Suprapubic skin (tissue), 4 donors: ENCODE results near the gene TMEM161B. TPM values are rescaled to one million over a fixed set of nuclear protein-coding genes. Genes with fewer than 3 reads are reported as not detected.
"Not testable (repeated sequence)": the region's sequence is repeated elsewhere in the genome, so short reads cannot be mapped to it uniquely, and the experiment has no call there.

Source experiments
- DNase-seq, 2 donors: peaks; one replicate each; pipeline ENCODE4 v3.0.0-alpha.2; 2019; ENCODE audit warnings: low spot score in 2 of 2
- H3K27ac ChIP-seq: fragments of 200-600 bp; sonication (generic); one replicate; pipeline ENCODE4 v1.5.1; 2019
- H3K27me3 ChIP-seq: fragments of 200-600 bp; sonication (generic); one replicate; pipeline ENCODE4 v1.5.1; 2019
- H3K36me3 ChIP-seq: fragments of 200-600 bp; sonication (generic); one replicate; pipeline ENCODE4 v1.5.1; 2019
- H3K4me1 ChIP-seq: fragments of 200-600 bp; sonication (generic); one replicate; pipeline ENCODE4 v1.5.1; 2019
- H3K4me3 ChIP-seq: fragments of 200-600 bp; sonication (generic); one replicate; pipeline ENCODE4 v1.5.1; 2019; ENCODE audit warnings: mild to moderate bottlenecking
- H3K9me3 ChIP-seq: fragments of 200-600 bp; sonication (generic); one replicate; pipeline ENCODE4 v1.5.1; 2019
- EP300 ChIP-seq: sonication (generic); formaldehyde crosslinking; IDR thresholded peaks from one replicate; pipeline ENCODE4 v1.6.1; 2017; ENCODE audit warnings: antibody characterized with exemption
- POLR2A ChIP-seq, 2 donors: fragments of 450-650 bp; IDR thresholded peaks; one replicate each; pipeline ENCODE4 v1.6.1; 2017; ENCODE audit warnings: antibody characterized with exemption in 2 of 2, mild to moderate bottlenecking in 2 of 2, moderate library complexity in 2 of 2
- POLR2AphosphoS5 ChIP-seq, 3 donors: sonication (generic); formaldehyde crosslinking; IDR thresholded peaks; one replicate each; pipeline ENCODE4 v1.6.1; 2017; ENCODE audit warnings: antibody characterized with exemption in 3 of 3
- WGBS: methylation state at CpG from one replicate; pipeline ENCODE4 v1.1.5; 2018; 5-methylcytosine and 5-hydroxymethylcytosine counted together
- total RNA-seq, 4 donors: library from RNA; depleted of rRNA; stranded (reverse); fragments of >200 nt; gene quantifications; one replicate each; pipeline ENCODE4 v1.1.0, GENCODE V29; 2016
- TF ChIP-seq, protein P1 (sequence below), 2 donors: fragments of 200-600 bp in 1 of 2; fragments of 450-650 bp in 1 of 2; sonication (generic) in 1 of 2; IDR thresholded peaks; one replicate each; pipeline ENCODE4 v1.5.1; 2016 to 2019; ENCODE audit warnings: antibody characterized with exemption in 2 of 2, mild to moderate bottlenecking in 1 of 2, moderate library complexity in 1 of 2

The TMEM161B gene
- total RNA-seq, 4 donors from 2014 or later, result 11.1 to 22.1 (median 14.1) TPM

DNA sequence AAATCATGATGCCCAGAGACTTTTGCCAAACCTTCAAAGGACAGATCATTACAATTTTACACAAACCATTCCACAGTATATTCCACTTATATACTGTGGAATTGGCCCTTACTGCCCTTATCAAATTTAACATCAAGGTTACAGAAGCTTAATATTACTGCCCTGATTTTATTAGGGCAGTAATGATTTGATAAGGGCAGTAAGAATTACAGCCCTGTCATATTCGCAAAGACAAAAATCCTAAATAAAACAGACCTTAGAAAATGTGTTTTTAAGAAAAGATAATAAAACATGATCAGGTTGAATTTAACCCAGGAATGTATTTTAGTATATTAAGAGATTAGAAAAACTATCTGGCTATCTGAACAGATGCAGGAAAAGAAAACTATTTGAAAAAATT is 7.7 kb upstream of the TMEM161B start:
- no peak for DNase-seq
- H3K27ac ChIP-seq, result no peak overlapping the region
- no peaks in the 10 kb centered on the region for H3K36me3 ChIP-seq
- TF ChIP-seq POLR2A (IDR thresholded peaks at IDR 0.05) (no peak), POLR2AphosphoS5 (IDR thresholded peaks at IDR 0.05) (no peak), EP300 (no peak)
- TF ChIP-seq, protein P1, sequence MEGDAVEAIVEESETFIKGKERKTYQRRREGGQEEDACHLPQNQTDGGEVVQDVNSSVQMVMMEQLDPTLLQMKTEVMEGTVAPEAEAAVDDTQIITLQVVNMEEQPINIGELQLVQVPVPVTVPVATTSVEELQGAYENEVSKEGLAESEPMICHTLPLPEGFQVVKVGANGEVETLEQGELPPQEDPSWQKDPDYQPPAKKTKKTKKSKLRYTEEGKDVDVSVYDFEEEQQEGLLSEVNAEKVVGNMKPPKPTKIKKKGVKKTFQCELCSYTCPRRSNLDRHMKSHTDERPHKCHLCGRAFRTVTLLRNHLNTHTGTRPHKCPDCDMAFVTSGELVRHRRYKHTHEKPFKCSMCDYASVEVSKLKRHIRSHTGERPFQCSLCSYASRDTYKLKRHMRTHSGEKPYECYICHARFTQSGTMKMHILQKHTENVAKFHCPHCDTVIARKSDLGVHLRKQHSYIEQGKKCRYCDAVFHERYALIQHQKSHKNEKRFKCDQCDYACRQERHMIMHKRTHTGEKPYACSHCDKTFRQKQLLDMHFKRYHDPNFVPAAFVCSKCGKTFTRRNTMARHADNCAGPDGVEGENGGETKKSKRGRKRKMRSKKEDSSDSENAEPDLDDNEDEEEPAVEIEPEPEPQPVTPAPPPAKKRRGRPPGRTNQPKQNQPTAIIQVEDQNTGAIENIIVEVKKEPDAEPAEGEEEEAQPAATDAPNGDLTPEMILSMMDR (IDR thresholded peaks at IDR 0.05), result no peak
- no peaks in the 10 kb centered on the region for H3K4me1 ChIP-seq
- WGBS, result 97% methylated on average over 1 of the region's 1 CpG
- H3K4me3 ChIP-seq, result no peak overlapping the region
- no peaks in the 10 kb centered on the region for H3K9me3 ChIP-seq
- no peaks in the 10 kb centered on the region for H3K27me3 ChIP-seq

DNA sequence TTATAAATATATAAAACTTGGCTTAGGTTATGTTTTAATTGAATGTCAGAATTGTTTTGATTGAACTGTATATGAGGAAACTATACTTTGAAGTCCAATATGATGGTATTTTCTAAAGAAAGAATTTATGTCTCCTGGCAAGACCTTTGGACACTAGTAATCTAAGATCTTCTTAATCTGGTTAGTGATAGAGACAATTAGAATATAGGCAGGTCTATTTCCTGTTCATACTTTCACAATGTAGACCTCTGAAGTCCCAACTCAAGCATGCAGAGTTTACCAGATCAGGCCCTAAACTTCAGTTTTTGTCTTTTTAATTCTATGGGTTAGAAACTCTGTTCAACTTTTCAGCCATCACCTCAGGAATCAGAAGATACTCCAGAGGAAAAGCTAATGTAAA is 6.9 kb upstream of the TMEM161B start:
- TF ChIP-seq EP300 (no peak), POLR2A (IDR thresholded peaks at IDR 0.05) (no peak)
- Histone ChIP-seq H3K9me3 (no peaks in the 10 kb centered on the region), H3K27me3 (no peaks in the 10 kb centered on the region), H3K36me3 (no peaks in the 10 kb centered on the region), H3K27ac (no peak overlapping the region), H3K4me1 (peaks cover 5% of the 10 kb centered on the region), H3K4me3 (no peak overlapping the region)
- DNase-seq, result no peak

DNA sequence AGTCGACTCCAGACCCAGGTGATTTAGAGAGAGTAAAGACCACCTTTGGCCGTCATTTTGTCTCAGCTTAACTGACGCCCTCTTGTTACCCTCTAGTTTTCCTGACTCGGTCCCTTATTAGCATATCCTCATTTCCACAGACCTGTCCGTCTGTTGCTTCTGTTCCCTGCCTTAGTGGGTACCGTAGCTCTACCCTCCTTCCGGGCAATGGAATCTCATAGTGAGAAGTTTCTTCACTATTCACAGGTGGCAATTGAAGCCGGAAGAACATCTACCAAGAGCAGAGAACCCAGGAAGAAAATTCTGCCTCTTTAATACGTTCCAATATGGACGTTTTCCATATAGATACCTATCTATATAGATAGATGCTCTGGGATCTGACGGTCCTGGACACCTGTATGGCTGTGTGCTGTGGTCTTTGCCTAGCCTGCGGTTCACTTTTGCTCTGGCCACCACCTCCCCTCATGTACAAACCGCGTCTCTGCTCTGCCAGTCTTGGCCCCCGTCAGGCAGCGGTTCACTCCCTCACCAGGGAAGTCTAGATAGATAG is 652 bp upstream of the TMEM161B start:
- peak overlapping the region; percentile 55 for H3K27ac ChIP-seq
- TF ChIP-seq POLR2A (IDR thresholded peaks at IDR 0.05) (no peak), EP300 (no peak), POLR2AphosphoS5 (IDR thresholded peaks at IDR 0.05) (no peak)
- TF ChIP-seq, protein P1 (IDR thresholded peaks at IDR 0.05), result no peak
- H3K36me3 ChIP-seq, result no peaks in the 10 kb centered on the region
- H3K4me1 ChIP-seq, result peaks cover 34% of the 10 kb centered on the region
- H3K27me3 ChIP-seq, result no peaks in the 10 kb centered on the region
- peak overlapping the region; percentile 92 for H3K4me3 ChIP-seq
- DNase-seq, result no peak
- no peaks in the 10 kb centered on the region for H3K9me3 ChIP-seq
- 11% methylated on average over 16 of the region's 16 CpGs for WGBS

DNA sequence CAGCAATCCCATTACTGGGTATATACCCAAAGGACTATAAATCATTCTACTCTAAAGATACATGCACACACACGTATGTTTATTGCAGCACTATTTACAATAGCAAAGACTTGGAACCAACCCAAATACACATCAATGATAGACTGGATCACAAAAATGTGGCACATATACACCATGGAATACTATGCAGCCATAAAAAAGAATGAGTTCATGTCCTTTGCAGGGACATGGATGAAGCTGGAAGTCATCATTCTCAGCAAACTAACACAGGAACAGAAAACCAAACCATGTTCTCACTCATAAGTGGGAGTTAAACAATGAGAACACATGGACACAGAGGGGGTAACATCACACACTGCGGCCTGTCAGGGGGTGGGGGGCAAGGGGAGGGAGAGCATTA is 4.1 kb downstream of the TMEM161B start:
- WGBS, result 98% methylated on average over 2 of the region's 2 CpGs
- not testable (repeated sequence) for H3K36me3 ChIP-seq, H3K27me3 ChIP-seq

DNA sequence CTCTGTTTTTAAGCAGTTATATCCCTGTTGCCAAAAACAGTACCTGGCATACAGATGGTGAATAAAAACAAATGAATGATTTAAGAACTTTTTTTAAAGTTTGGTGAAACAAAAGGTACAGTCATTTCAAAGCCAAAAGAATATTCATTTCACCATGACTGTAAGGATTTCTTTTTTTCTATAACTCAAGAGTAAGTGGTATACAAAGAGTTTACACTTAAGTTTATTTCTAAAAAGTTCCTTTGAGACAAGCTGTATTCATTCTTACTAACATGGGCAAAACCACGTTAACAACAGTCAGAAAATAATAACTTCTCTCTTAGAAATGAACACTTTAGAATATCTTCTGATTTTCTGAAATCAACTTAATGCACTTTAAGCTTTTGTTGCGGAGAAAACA is 5.3 kb downstream of the TMEM161B start:
- 95% methylated on average over 2 of the region's 2 CpGs for WGBS
- TF ChIP-seq POLR2A (IDR thresholded peaks at IDR 0.05) (no peak), EP300 (no peak), POLR2AphosphoS5 (IDR thresholded peaks at IDR 0.05) (no peak)
- TF ChIP-seq, protein P1 (IDR thresholded peaks at IDR 0.05), result no peak
- DNase-seq, result no peak
- no peak overlapping the region for H3K27ac ChIP-seq
- no peak overlapping the region for H3K4me3 ChIP-seq
- no peaks in the 10 kb centered on the region for H3K27me3 ChIP-seq
- peaks cover 18% of the 10 kb centered on the region for H3K4me1 ChIP-seq
- H3K9me3 ChIP-seq, result no peaks in the 10 kb centered on the region
- H3K36me3 ChIP-seq, result no peaks in the 10 kb centered on the region

More for the DNA sequence above, 4.1 kb downstream of the TMEM161B start:
- not testable (repeated sequence) for H3K4me3 ChIP-seq, H3K27ac ChIP-seq, DNase-seq, H3K9me3 ChIP-seq
- H3K4me1 ChIP-seq, result peaks cover 19% of the 10 kb centered on the region

DNA sequence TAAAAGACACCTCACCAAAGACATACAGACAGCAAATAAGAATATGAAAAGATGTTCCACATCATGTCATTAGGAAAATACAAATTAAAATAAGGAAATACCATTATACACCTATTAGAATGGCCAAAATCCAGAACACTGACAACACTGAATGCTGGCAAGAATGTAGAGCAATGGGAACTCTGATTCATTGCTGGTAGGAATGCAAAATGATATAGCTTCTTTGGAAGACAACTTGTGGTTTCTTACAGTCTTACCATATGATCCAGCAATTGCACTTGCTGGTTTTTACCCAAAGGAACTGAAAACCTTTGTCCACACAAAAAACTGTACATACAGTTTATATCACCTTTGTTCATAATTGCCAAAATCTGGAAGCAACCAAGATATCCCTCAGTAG is 6.5 kb downstream of the TMEM161B start:
- H3K4me1 ChIP-seq, result peaks cover 8% of the 10 kb centered on the region
- H3K36me3 ChIP-seq, result no peaks in the 10 kb centered on the region
- no peak for DNase-seq
- TF ChIP-seq POLR2AphosphoS5 (IDR thresholded peaks at IDR 0.05) (no peak), POLR2A (IDR thresholded peaks at IDR 0.05) (no peak), EP300 (no peak)
- TF ChIP-seq, protein P1 (IDR thresholded peaks at IDR 0.05), result no peak
- no peak overlapping the region for H3K4me3 ChIP-seq
- no peaks in the 10 kb centered on the region for H3K9me3 ChIP-seq
- no peak overlapping the region for H3K27ac ChIP-seq
- H3K27me3 ChIP-seq, result no peaks in the 10 kb centered on the region
